ENCODE data around the gene F2RL1.
"Not testable (repeated sequence)": the region's sequence is repeated elsewhere in the genome, so short reads cannot be mapped to it uniquely, and the experiment has no call there.

DNA sequence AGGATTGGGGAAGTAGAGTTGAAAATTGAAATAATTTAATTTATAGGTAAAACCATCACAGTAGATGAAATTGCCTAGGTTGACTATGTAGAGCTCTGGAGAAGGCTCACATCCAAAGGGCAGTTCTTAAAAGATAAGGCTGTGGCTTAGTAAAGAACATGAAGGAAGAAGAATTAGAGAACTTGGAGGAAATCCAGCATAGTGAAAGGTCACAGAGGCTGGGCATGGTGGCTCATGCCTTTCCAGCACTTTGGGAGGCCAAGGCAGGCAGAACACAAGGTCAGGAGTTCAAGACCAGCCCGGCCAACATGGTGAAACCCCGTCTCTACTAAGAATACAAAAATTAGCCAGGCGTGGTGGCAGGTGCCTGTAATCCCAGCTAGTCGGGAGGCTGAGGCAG, 38.0 kb downstream of the F2RL1 start:
- TF ChIP-seq, protein P1, sequence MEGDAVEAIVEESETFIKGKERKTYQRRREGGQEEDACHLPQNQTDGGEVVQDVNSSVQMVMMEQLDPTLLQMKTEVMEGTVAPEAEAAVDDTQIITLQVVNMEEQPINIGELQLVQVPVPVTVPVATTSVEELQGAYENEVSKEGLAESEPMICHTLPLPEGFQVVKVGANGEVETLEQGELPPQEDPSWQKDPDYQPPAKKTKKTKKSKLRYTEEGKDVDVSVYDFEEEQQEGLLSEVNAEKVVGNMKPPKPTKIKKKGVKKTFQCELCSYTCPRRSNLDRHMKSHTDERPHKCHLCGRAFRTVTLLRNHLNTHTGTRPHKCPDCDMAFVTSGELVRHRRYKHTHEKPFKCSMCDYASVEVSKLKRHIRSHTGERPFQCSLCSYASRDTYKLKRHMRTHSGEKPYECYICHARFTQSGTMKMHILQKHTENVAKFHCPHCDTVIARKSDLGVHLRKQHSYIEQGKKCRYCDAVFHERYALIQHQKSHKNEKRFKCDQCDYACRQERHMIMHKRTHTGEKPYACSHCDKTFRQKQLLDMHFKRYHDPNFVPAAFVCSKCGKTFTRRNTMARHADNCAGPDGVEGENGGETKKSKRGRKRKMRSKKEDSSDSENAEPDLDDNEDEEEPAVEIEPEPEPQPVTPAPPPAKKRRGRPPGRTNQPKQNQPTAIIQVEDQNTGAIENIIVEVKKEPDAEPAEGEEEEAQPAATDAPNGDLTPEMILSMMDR (IDR thresholded peaks at IDR 0.05): not testable (repeated sequence)
- TF ChIP-seq EZH2 (IDR thresholded peaks at IDR 0.05; ENCODE audit: borderline replicate concordance, insufficient read depth, low read depth, low read length, poor library complexity, severe bottlenecking): not testable (repeated sequence)
